Endothelial cell of umbilical vein (primary cell): ENCODE results near the gene SEMA5A.

Experiments
- CTCF ChIP-seq, 2 donors: IDR thresholded peaks; 1 replicate in 1 of 2; 2 replicates in 1 of 2; pipeline ENCODE4 v1.5.1; 2011; ENCODE audit warnings: low read length in 2 of 2, mild to moderate bottlenecking in 2 of 2, moderate library complexity in 2 of 2, control low read depth in 1 of 2, inconsistent platforms in 1 of 2, low read depth in 1 of 2; ENCODE audit not compliant: insufficient read depth in 1 of 2; ENCODE audit errors: extremely low read depth in 1 of 2
- MYC ChIP-seq: IDR thresholded peaks from one replicate; pipeline ENCODE4 v1.6.1; 2011; ENCODE audit warnings: mild to moderate bottlenecking, low read depth, low read length
- POLR2A ChIP-seq: IDR thresholded peaks from 2 replicates; pipeline ENCODE4 v1.6.1; 2012; ENCODE audit warnings: low read depth, mild to moderate bottlenecking, control low read depth, low read length
- POLR2AphosphoS5 ChIP-seq: IDR thresholded peaks from 2 replicates; pipeline ENCODE4 v1.6.1; 2012; ENCODE audit warnings: low read depth, mild to moderate bottlenecking, control low read depth, low read length, moderate library complexity; ENCODE audit not compliant: insufficient read depth

DNA sequence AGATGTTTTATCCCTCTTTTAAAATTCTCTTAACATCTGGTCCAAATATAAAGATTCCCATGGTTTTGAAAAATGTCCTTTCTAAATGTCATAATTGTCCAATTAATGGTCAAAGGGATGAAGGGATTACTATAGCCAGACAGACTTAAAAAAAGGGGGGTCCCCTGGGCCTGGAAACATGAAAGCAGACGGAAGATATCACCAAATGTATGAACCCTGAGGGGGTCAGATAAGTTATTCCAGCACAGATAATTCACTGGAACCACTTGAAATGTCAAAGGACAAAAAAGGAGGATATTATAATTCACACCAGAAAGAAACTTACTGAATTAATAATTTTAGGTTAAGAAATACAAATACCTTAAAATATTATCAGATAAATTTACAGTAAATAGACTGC lies 155.8 kb downstream of the SEMA5A start:
- TF ChIP-seq POLR2AphosphoS5 (no peak), CTCF (IDR thresholded peaks at IDR 0.05; ENCODE audit: extremely low read depth in 1 of 2, insufficient read depth in 1 of 2, low read depth in 1 of 2, low read length in 2 of 2) (no peak), MYC (no peak), POLR2A (no peak)
